Measurements from ENCODE around the gene ABHD2.

Gene ABHD2

GRCh38 chr15:89195836-89196235 is 107.6 kb downstream of the ABHD2 start:
- DNase-seq (ENCODE audit: low read depth) = no peak

GRCh38 chr15:89196241-89196640 is 108.0 kb downstream of the ABHD2 start:
- DNase-seq (ENCODE audit: low read depth) = no peak

GRCh38 chr15:89196994-89197393 is 108.7 kb downstream of the ABHD2 start:
- no peak for DNase-seq (ENCODE audit: low read depth)

GRCh38 chr15:89197503-89197971 is 109.3 kb downstream of the ABHD2 start:
- no peak for DNase-seq (ENCODE audit: low read depth)

- DNase-seq (ENCODE audit: low read depth) = no peak
These were observed 109.9 kb downstream of the ABHD2 start for GRCh38 chr15:89198196-89198595.

GRCh38 chr15:89198934-89199333 is 110.7 kb downstream of the ABHD2 start:
- no peak for DNase-seq (ENCODE audit: low read depth)

GRCh38 chr15:89199746-89200145 is 111.5 kb downstream of the ABHD2 start:
- DNase-seq (ENCODE audit: low read depth) = no peak

GRCh38 chr15:89200182-89200581 is 111.9 kb downstream of the ABHD2 start:
- DNase-seq (ENCODE audit: low read depth) = no peak

- no peak for DNase-seq (ENCODE audit: low read depth)
These were observed 113.3 kb downstream of the ABHD2 start for GRCh38 chr15:89201465-89202005.

- no peak for DNase-seq (ENCODE audit: low read depth)
These were observed 115.5 kb downstream of the ABHD2 start for GRCh38 chr15:89203705-89204273.

- DNase-seq (ENCODE audit: low read depth) = no peak
These were observed 117.8 kb downstream of the ABHD2 start for GRCh38 chr15:89205991-89206585.

- peak; percentile 51 for DNase-seq (ENCODE audit: low read depth)
These were observed 118.7 kb downstream of the ABHD2 start for GRCh38 chr15:89206908-89207331.

GRCh38 chr15:89208256-89208655 is 120.0 kb downstream of the ABHD2 start:
- DNase-seq (ENCODE audit: low read depth) = no peak

- DNase-seq (ENCODE audit: low read depth) = no peak
These were observed 120.8 kb downstream of the ABHD2 start for GRCh38 chr15:89209057-89209456.

GRCh38 chr15:89211678-89212170 is 123.5 kb downstream of the ABHD2 start:
- DNase-seq (ENCODE audit: low read depth) = no peak

GRCh38 chr15:89215627-89216026 is 127.4 kb downstream of the ABHD2 start:
- DNase-seq (ENCODE audit: low read depth) = no peak

GRCh38 chr15:89217031-89217430 is 128.8 kb downstream of the ABHD2 start:
- DNase-seq (ENCODE audit: low read depth) = no peak

- no peak for DNase-seq (ENCODE audit: low read depth)
These were observed 129.6 kb downstream of the ABHD2 start for GRCh38 chr15:89217686-89218376.

GRCh38 chr15:89218531-89218930 is 130.3 kb downstream of the ABHD2 start:
- no peak for DNase-seq (ENCODE audit: low read depth)

GRCh38 chr15:89221543-89221942 is 133.3 kb downstream of the ABHD2 start, which contains the start of gene RLBP1:
TSS of gene RLBP1 (minus strand) at chr15:89221579. CDS start at chr15:89218975, 2,604 bp downstream.
- no peak for DNase-seq (ENCODE audit: low read depth)

- no peak for DNase-seq (ENCODE audit: low read depth)
These were observed 137.3 kb downstream of the ABHD2 start for GRCh38 chr15:89225588-89225987.

- no peak for DNase-seq (ENCODE audit: low read depth)
These were observed 138.3 kb downstream of the ABHD2 start for GRCh38 chr15:89226359-89227221.

Measured in stimulated activated CD8-positive, alpha-beta memory T cell treated with anti-CD3 and anti-CD28 coated beads, Interleukin-12 subunit alpha, Interleukin-12 subunit beta, amount 100 ng/mL, for 4 hours (primary cell).